HG03457 (cell line): ENCODE results near the gene MMP12.
"Not testable (repeated sequence)": the region's sequence is repeated elsewhere in the genome, so short reads cannot be mapped to it uniquely, and the experiment has no call there.

Experiments
- ATAC-seq: cut with Tn5 transposase; IDR thresholded peaks from one replicate; pipeline ENCODE4 v1.9.1; 2021; ENCODE audit warnings: moderate number of reproducible peaks; ENCODE audit not compliant: unreplicated experiment

MMP12 gene

DNA sequence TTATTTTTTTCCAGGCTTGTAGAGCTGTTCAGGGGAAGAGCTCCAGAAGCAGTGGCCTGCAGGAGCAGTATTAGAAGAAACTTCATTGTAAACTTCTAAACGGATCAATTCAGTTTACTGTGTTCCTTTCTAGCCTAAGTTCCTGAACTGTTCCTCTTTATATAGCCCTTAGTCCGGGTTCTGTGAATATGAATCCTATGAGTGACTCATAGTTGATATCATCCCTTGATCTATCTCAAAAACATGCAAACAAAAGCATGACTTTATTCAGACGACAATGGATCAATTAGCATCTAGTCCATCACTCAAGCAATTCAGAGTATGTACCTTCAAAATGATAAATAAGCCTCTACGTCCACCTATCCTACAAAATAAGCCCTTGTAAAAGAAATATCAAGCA lies at the start of gene MMP12:
MMP12 (minus strand) TSS at position 131 of the 400 bp plus-strand sequence; CDS start at position 86, 45 bp downstream.
- ATAC-seq, result no peak

GRCh38 chr11:102921587-102922220 lies 46.9 kb upstream of the MMP12 start:
- no peak for ATAC-seq

GRCh38 chr11:102920118-102920684 lies 45.4 kb upstream of the MMP12 start:
- peak; percentile 85 for ATAC-seq

DNA sequence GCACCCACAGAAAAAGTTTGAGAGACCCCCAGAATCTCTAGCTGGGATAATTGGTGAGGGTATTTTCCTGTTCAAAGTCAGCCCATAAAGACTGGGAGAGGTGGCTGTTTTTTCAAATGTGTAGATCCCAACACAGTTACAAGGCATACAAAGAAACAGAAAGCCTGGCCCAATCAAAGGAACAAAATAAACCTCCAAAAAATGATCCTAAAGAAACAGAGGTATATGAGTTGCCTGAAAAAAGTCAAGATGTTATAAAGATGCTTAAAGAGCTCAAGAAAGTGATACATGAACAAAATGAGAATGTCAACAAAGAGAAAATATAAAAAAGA lies 40.2 kb upstream of the MMP12 start:
- ATAC-seq, result no peak

GRCh38 chr11:102914238-102915043 lies 39.7 kb upstream of the MMP12 start:
- ATAC-seq, result no peak

GRCh38 chr11:102912482-102912830 lies 37.7 kb upstream of the MMP12 start:
- no peak for ATAC-seq

- ATAC-seq, result no peak
Measured at GRCh38 chr11:102911758-102912481, 37.1 kb upstream of the MMP12 start.

GRCh38 chr11:102905848-102906247 lies 31.1 kb upstream of the MMP12 start:
- ATAC-seq, result not testable (repeated sequence)

DNA sequence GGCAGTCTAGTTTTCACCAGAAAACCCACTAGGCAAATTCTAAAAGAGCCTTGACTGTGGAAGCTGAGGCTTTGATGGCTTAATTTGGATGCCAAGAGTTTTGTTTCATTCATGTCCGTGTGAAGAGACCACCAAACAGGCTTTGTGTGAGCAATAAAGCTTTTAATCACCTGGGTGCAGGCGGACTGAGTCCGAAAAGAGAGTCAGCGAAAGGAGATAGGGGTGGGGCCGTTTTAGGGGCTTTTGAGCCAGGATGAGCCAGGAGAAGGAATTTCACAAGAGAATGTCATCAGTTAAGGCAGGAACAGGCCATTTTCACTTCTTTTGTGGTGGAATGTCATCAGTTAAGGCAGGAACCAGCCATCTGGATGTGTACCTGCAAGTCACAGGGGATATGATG lies 29.1 kb upstream of the MMP12 start:
- not testable (repeated sequence) for ATAC-seq

DNA sequence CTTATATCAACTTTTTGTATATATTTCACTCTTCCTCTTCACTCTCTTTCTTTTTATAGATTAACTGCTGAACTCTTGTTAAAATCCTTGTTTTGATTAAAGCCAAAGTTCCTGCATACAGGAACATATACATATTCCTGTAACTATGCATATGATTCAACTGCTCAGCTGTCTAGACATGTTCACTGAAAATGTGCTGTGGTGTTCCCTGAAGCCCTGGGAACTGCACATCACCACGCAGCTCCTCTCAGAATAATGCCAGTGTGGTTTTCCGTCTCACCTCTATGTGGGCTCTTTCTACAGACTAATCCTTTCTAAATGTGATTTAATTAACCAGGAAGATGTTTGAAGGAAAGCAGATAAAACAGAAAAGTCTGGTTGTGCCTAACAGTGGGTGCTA lies 25.6 kb upstream of the MMP12 start:
- ATAC-seq, result no peak

DNA sequence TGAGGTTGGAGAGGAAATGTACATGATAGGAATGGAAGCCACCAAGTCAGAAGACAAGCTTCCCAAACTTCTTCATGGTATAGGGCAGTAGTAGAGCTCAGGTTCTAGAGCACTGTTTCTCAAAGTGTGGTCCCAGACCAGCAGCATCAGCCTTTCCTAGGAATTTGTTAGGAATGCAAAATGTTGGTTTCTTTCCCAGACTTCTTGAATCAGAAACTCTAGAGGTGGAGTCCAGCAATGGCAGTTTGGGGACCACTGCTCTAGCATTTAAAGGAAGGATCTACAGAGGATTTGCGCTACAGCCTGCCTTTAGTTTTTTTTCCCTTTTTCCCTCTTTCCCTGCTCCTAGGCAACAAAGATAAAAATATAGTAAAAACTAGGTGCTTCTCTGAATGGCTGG lies 17.0 kb upstream of the MMP12 start:
- no peak for ATAC-seq

DNA sequence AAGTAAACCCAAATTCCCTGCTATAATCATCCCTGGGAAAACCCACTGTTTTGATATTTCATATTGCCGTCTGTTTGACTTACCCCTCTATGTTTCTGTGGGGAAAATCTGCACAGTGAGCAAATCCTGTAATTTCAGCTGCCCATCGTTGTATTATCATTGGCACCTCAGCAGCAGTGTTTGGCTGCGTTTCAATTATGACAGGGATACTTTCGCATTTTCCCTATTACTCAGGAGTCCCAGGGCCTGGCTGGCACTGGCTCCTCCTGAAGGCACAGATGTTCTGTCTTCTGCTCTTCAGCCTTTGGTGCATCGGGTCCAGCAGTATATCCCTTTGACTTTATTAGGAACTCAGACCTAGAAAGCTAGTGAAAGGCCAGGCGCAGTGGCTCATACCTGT lies 12.2 kb upstream of the MMP12 start:
- ATAC-seq, result no peak

GRCh38 chr11:102883141-102883540 lies 8.4 kb upstream of the MMP12 start:
- ATAC-seq, result no peak

DNA sequence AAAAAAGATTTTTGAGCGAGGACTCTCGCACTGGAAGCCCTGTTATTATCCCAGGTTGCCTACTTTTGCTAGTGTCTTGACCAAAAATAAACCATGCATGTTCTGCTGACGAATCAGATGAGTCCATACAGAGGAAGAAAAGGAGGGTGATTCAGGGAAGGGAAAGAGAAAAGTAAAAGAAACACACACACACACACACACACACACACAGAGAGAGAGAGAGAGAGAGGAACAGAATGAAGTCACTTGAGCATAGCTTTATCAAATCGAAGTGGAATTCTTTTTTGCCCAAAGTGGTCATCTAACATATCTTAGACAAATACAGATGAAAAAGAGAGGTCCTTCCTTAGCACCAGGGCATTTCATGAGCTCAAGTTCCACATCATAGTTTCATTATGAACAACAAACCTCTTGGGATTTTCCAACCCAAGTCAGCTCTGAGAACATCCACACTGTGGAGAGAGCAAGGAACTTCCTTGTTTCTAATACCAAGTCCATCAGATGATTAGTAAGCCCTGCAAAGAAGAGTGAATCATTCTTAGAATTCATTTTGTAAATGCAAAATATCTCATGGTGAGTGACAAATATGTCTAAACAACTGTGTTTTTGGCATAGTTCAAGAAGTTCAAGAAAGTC lies 7.7 kb upstream of the MMP12 start:
- ATAC-seq, result peak; percentile 87

DNA sequence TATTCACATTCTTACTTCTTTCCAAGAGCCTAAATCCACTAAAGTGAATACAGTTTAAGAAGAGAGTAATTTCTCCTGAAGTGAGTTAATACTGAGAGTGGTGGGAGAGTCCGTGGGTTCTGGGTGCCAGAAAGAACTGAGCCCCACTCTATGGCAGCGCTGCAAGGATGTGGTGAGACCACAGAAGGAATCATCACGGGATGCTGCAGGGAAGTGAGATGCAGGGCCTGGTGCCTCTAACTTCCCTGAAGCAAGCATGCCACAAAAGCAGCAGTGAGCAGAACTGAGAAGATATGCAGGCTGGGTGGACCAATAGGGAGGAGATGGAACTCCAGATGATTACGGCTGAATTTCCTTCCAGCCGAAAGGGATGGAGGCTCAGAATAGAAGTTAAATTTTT lies 5.0 kb upstream of the MMP12 start:
- ATAC-seq, result no peak

DNA sequence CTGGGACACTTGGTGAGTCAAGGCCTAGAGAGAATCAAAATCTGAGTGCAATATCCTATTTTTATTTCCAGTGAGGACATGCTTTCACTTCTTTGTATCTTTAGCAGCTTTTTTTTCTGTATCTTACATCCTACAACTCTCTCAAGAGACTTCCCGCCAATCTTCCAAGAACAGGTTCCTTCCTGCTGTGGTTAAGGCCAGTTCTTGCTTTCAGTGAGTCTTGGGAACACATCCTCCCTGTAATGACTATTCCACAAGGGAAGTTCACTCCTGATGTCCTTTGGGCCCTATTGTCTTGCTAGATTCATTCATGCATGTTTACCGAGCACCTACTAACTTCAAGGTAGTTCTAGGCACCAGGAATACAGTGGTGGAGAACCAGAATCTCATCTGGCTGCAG lies 3.8 kb upstream of the MMP12 start:
- no peak for ATAC-seq

DNA sequence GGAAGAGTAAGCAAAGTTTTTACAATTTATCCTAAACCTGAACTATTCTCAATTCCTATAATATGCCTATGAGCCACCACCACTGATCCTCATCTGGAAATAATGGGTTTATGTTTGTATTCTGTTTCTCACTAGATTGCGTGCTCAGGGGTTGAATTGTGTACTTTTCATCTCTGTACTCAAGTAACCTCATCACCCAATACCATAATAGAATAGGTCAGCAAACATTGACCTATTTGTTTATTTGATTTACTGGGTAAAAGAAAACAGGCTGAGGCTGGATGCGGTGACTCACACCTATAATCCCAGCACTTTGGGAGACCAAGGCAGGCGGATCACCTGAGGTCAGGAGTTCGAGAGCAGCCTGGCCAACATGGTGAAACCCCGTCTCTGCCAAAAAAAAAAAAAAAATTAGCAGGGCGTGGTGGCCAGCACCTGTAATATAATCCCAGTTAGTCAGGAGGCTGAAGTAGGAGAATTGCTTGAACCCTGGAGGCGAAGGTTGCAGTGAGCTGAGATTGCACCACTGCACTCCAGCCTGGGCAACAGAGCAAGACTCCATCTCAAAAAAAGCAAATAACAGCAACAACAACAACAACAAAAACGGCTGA lies 5.3 kb downstream of the MMP12 start:
- ATAC-seq, result not testable (repeated sequence)

GRCh38 chr11:102868339-102868738 lies 6.4 kb downstream of the MMP12 start:
- no peak for ATAC-seq

- ATAC-seq, result no peak
Measured at GRCh38 chr11:102864724-102865123, 10.1 kb downstream of the MMP12 start.

DNA sequence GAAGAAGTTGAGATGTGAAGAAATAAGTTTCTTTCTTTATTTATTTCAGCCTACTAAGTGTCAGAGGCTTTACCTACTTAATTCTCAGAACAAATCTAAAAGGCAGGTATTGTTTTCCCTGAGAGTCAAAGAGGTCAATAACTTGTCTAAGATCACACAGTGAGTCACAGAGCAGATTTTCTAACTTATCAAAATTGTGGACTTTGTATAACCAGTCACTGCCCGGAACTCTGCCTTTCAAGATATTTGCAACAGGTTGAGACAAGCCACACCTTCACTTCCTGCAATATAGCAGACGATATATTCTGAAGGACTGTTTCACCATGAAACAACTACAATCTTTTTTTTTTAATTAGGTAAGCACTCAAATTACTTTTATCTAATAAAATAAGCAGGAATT lies 20.8 kb downstream of the MMP12 start:
- ATAC-seq, result no peak

- no peak for ATAC-seq
Measured at GRCh38 chr11:102853055-102853454, 21.7 kb downstream of the MMP12 start.
